GM06990 (cell line): ENCODE data around the gene CTDSP2.

Source experiments
- DNase-seq: peaks from one replicate; pipeline ENCODE4 v3.0.0-alpha.2; 2011; ENCODE audit not compliant: insufficient read length; ENCODE audit errors: extremely low read depth
- H3K27me3 ChIP-seq: replicated peaks from 2 replicates; pipeline ENCODE4 v1.6.0; 2011; ENCODE audit warnings: low read length; ENCODE audit not compliant: control insufficient read depth, insufficient read depth
- H3K36me3 ChIP-seq: 2 replicates; pipeline ENCODE4 v1.5.1; 2011; ENCODE audit warnings: low read length; ENCODE audit not compliant: control insufficient read depth, insufficient read depth
- H3K4me3 ChIP-seq: replicated peaks from 2 replicates; pipeline ENCODE4 v1.5.1; 2011; ENCODE audit warnings: low read depth, mild to moderate bottlenecking, control low read depth, low read length
- TF ChIP-seq, protein P1 (sequence below): IDR thresholded peaks from 2 replicates; pipeline ENCODE4 v1.5.1; 2011; ENCODE audit warnings: low read length, control low read depth, mild to moderate bottlenecking, inconsistent platforms; ENCODE audit not compliant: insufficient read depth, poor library complexity, severe bottlenecking

CTDSP2 gene

GRCh38 chr12:57795354-57795753, 51.2 kb downstream of the CTDSP2 start:
- no peaks in the 10 kb centered on the region for H3K27me3 ChIP-seq
- peaks cover 5% of the 10 kb centered on the region for H3K36me3 ChIP-seq
- TF ChIP-seq, protein P1, sequence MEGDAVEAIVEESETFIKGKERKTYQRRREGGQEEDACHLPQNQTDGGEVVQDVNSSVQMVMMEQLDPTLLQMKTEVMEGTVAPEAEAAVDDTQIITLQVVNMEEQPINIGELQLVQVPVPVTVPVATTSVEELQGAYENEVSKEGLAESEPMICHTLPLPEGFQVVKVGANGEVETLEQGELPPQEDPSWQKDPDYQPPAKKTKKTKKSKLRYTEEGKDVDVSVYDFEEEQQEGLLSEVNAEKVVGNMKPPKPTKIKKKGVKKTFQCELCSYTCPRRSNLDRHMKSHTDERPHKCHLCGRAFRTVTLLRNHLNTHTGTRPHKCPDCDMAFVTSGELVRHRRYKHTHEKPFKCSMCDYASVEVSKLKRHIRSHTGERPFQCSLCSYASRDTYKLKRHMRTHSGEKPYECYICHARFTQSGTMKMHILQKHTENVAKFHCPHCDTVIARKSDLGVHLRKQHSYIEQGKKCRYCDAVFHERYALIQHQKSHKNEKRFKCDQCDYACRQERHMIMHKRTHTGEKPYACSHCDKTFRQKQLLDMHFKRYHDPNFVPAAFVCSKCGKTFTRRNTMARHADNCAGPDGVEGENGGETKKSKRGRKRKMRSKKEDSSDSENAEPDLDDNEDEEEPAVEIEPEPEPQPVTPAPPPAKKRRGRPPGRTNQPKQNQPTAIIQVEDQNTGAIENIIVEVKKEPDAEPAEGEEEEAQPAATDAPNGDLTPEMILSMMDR, result no peak
- no peak overlapping the region for H3K4me3 ChIP-seq
- no peak for DNase-seq

- no peak overlapping the region for H3K4me3 ChIP-seq
- no peak for DNase-seq
- TF ChIP-seq, protein P1, result no peak
- peaks cover 5% of the 10 kb centered on the region for H3K36me3 ChIP-seq
- H3K27me3 ChIP-seq, result no peaks in the 10 kb centered on the region
Observed at GRCh38 chr12:57793920-57794319, 52.6 kb downstream of the CTDSP2 start.

DNA sequence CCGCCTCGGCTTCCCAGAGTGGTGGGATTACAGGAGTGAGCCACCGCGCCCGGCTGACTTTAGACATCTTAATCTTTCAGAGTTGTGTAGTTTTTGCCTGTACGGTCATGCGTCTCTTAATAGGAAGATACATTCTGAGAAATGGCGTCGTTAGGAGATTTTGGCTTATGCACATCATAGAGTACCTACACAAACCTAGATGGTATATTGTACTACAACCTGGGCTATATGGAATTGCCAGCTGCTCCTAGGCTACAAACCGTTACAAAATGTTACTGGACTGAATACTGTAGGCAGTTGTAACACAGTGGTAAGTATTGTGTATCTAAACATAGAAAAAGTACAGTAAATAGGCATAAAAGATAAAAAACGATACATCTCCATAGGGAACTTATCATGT, 62.7 kb downstream of the CTDSP2 start:
- TF ChIP-seq, protein P1, result no peak
- no peak overlapping the region for H3K4me3 ChIP-seq
- H3K36me3 ChIP-seq, result peaks cover 7% of the 10 kb centered on the region
- DNase-seq, result no peak
- H3K27me3 ChIP-seq, result no peaks in the 10 kb centered on the region

DNA sequence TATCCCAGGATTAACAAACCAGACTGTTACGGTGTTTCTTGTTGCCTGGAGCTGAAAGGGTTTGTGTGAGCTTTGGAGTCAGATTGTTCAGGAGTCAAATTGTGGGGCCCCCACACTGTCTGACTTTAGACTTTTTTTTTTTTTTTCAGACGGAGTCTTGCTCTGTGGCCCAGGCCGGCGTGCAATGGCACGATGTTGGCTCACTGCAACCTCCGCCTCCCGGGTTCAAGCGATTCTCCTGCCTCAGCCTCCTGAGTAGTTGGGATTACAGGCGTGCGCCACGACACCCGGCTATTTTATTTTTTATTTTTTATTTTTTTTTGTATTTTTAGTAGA, 63.1 kb downstream of the CTDSP2 start:
- Histone ChIP-seq H3K27me3 (no peaks in the 10 kb centered on the region), H3K36me3 (peaks cover 4% of the 10 kb centered on the region), H3K4me3 (peak overlapping the region; percentile 89)
- TF ChIP-seq, protein P1, result no peak
- no peak for DNase-seq

DNA sequence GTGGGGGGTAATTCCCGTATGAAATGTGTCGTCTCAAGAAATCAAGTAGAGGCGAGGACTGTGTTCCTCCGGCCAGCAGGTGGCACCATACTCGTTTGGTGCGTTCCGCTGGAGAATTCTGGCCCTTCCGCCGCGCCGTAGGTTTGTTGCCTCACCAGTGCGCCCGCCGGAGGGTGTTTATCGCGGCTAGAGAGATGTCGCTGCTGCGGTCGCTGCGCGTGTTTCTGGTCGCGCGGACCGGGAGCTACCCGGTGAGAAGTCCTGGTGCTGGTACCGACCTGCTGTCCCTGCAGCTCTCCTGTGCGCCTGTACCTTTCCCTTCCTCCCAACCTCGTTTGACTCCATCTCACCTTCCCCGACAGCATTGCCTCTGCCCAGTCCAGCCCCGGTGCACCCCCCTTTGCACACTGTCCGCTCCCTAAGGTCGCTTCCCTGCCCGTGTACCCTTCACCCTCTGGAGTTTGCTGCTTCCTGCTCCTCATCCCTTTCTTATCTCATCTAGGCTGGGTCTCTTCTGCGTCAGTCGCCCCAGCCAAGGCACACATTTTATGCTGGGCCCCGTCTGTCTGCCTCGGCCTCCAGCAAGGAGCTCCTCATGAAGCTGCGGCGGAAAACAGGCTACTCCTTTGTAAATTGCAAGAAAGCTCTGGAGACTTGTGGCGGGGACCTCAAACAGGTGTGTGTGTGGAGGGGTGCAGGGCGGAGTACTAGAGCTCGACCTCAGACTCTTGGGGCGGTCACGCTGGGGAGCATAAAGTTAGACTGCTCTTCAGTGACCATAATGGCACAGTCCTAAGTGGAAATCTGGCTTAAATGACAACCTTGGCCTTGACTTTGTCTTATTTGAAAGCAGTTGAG, 63.7 kb downstream of the CTDSP2 start, which contains the start of gene TSFM:
Gene TSFM (plus strand): TSS at position 180 of the 858 bp plus-strand sequence. CDS start 15 bp downstream, at position 195.
- TF ChIP-seq, protein P1, result peak; percentile 93
- Histone ChIP-seq H3K36me3 (peaks cover 4% of the 10 kb centered on the region), H3K27me3 (no peaks in the 10 kb centered on the region), H3K4me3 (peak within 1 kb of the TSS; percentile 89)
- peak; percentile 88 for DNase-seq
